Activated naive CD8-positive, alpha-beta T cell treated with anti-CD3 and anti-CD28 coated beads, Interleukin-2, amount 50 U/mL, for 24 hours (primary cell): ENCODE data around the gene FOXS1.

Source experiments
- ATAC-seq: fragments of 150-1000 bp; cut with Tn5 transposase; one replicate; pipeline ENCODE4 v1.10.0; 2021
- DNase-seq: peaks from one replicate; pipeline ENCODE4 v3.0.0; 2021
- H3K27ac Mint-ChIP-seq: one replicate; pipeline ENCODE4 v1.8.0; 2021; ENCODE audit warnings: mild to moderate bottlenecking, mixed read lengths
- H3K27me3 Mint-ChIP-seq: one replicate; pipeline ENCODE4 v1.8.0; 2021; ENCODE audit warnings: mixed read lengths
- H3K36me3 Mint-ChIP-seq: one replicate; pipeline ENCODE4 v1.8.0; 2021; ENCODE audit warnings: low read depth, mixed read lengths
- H3K4me1 Mint-ChIP-seq: one replicate; pipeline ENCODE4 v1.8.0; 2021; ENCODE audit warnings: mixed read lengths
- H3K4me3 Mint-ChIP-seq: one replicate; pipeline ENCODE4 v1.8.0; 2021; ENCODE audit warnings: mild to moderate bottlenecking, moderate library complexity, mixed read lengths
- H3K9me3 Mint-ChIP-seq: one replicate; pipeline ENCODE4 v1.8.0; 2021; ENCODE audit warnings: mixed read lengths

FOXS1 gene

GRCh38 chr20:31853481-31853880 lies 8.1 kb upstream of the FOXS1 start:
- Mint-ChIP-seq H3K4me1 (no peaks in the 10 kb centered on the region), H3K27me3 (peaks cover 27% of the 10 kb centered on the region), H3K27ac (no peak overlapping the region), H3K36me3 (no peaks in the 10 kb centered on the region), H3K9me3 (no peaks in the 10 kb centered on the region), H3K4me3 (no peak overlapping the region)
- ATAC-seq, result no peak
- no peak for DNase-seq

GRCh38 chr20:31851240-31851955 lies 6.0 kb upstream of the FOXS1 start:
- Mint-ChIP-seq H3K9me3 (no peaks in the 10 kb centered on the region), H3K27ac (no peak overlapping the region), H3K4me1 (no peaks in the 10 kb centered on the region), H3K4me3 (no peak overlapping the region), H3K27me3 (peaks cover 23% of the 10 kb centered on the region), H3K36me3 (no peaks in the 10 kb centered on the region)
- DNase-seq (no peak), ATAC-seq (no peak)

DNA sequence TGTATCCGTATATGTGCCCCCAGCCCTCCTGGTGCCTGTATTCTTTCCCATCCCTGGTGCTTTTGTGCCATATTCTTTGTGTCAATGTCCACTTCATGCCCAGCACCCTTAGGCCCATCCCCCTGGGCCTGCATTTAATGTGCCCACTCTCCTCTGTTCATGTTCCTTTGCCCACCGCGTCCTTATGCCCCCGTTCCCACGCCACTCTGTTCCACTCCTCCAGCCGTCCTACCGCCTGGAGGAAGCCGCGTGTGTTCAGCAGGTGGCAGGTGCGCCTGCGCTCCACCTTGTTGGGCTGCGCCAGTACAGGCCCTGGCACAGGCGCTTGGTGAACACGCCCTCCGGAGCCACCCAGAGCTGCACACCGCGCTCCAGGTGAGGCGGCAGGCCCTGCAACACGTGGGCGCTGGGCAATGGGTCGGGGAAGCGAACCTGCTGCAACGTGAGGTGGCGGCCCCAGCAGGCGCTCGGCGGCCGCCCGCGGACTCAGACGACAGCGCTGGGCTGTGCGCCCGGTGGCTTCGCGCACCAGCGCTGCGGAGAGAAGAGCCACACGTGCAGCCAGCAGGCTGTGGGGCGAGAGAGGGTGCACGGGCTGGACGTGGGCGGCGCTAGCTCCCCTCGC lies 4.0 kb upstream of the FOXS1 start:
- DNase-seq (no peak), ATAC-seq (no peak)
- no peaks in the 10 kb centered on the region for H3K4me1 Mint-ChIP-seq
- H3K9me3 Mint-ChIP-seq, result no peaks in the 10 kb centered on the region
- no peaks in the 10 kb centered on the region for H3K36me3 Mint-ChIP-seq
- peaks cover 23% of the 10 kb centered on the region for H3K27me3 Mint-ChIP-seq
- H3K4me3 Mint-ChIP-seq, result no peak overlapping the region
- H3K27ac Mint-ChIP-seq, result no peak overlapping the region

DNA sequence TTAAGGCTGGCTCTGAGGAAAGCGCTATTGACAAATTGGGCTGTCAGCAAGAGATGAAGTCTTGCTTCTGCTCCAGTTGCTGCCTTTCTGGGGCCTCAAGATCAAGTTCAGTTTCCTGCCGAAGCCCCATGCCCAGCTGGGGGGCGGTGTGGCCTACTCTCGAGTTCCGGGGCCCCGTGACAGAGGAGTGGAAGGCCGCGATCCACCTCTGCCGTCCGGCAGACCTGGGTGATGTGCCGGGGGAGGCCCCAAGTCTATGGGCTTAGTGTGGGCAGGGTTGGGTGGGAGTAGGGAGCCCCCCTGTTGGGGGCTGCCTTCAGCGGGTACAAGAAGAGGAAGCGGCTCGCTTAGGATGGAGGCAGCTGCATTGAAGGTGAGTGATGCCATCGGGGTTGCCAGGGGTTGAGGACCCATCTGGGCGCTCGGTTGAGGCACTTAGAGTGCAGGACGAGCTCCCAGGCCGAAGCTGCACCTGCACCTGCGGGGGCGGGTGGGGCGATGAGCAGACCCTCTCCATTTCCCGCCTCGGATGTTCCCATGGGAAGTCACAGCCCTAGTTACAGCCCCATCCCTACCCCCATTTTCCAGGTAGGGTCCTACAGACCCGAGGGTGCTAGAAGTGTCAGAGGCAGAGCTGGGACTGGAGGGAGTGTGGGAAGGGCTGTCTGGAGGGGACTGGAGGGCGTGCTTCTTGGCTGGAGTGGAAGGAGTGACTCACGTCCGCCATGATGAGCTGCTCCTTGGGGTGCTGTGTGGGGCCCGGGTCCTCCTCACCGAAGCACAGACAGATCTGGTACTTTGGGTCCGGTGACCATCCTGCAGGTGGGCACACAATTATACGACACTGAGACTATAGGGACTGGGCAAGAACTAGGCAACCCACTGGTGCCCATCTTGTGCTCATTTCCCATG lies 2.9 kb upstream of the FOXS1 start:
- peaks cover 23% of the 10 kb centered on the region for H3K27me3 Mint-ChIP-seq
- ATAC-seq, result no peak
- H3K9me3 Mint-ChIP-seq, result no peaks in the 10 kb centered on the region

DNA sequence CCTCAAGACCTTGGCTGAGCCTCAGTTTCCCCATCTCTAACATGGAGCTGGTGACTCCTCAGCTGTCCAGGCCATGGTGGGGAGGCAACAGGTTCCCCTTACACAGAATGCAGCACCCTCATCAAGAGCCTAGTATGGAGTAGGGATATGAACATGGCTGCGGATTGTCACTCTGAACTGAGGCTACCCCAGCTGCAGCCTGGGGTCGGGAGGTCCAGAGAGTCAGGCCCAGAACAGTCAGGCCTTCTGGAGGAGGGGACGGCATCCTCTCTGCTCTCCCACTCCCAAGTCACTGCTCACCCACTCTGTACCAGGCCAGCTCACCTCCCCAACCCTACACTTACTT lies 1.4 kb upstream of the FOXS1 start:
- DNase-seq (no peak), ATAC-seq (no peak)
- H3K27ac Mint-ChIP-seq, result no peak overlapping the region
- no peaks in the 10 kb centered on the region for H3K4me1 Mint-ChIP-seq
- no peak overlapping the region for H3K4me3 Mint-ChIP-seq
- no peaks in the 10 kb centered on the region for H3K36me3 Mint-ChIP-seq
- no peaks in the 10 kb centered on the region for H3K9me3 Mint-ChIP-seq
- peaks cover 20% of the 10 kb centered on the region for H3K27me3 Mint-ChIP-seq

More for the DNA sequence above, 2.9 kb upstream of the FOXS1 start:
- DNase-seq, result no peak
- no peak overlapping the region for H3K27ac Mint-ChIP-seq
- H3K36me3 Mint-ChIP-seq, result no peaks in the 10 kb centered on the region
- no peaks in the 10 kb centered on the region for H3K4me1 Mint-ChIP-seq
- no peak overlapping the region for H3K4me3 Mint-ChIP-seq

GRCh38 chr20:31844737-31845299 lies 586 bp downstream of the FOXS1 start:
- no peak overlapping the region for H3K4me3 Mint-ChIP-seq

GRCh38 chr20:31843881-31844280 lies 1.5 kb downstream of the FOXS1 start:
- no peak for ATAC-seq
- H3K9me3 Mint-ChIP-seq, result no peaks in the 10 kb centered on the region
- no peak overlapping the region for H3K4me3 Mint-ChIP-seq
- no peak for DNase-seq
- peaks cover 2% of the 10 kb centered on the region for H3K27me3 Mint-ChIP-seq
- H3K36me3 Mint-ChIP-seq, result no peaks in the 10 kb centered on the region
- no peaks in the 10 kb centered on the region for H3K4me1 Mint-ChIP-seq
- H3K27ac Mint-ChIP-seq, result no peak overlapping the region

More at GRCh38 chr20:31844737-31845299, 586 bp downstream of the FOXS1 start:
- H3K27me3 Mint-ChIP-seq, result peaks cover 6% of the 10 kb centered on the region
- H3K27ac Mint-ChIP-seq, result no peak overlapping the region
- H3K9me3 Mint-ChIP-seq, result no peaks in the 10 kb centered on the region
- no peaks in the 10 kb centered on the region for H3K36me3 Mint-ChIP-seq
- no peak for ATAC-seq
- no peak for DNase-seq
- H3K4me1 Mint-ChIP-seq, result no peaks in the 10 kb centered on the region

- DNase-seq (no peak), ATAC-seq (no peak)
- H3K27ac Mint-ChIP-seq, result no peak overlapping the region
- peaks cover 1% of the 10 kb centered on the region for H3K27me3 Mint-ChIP-seq
- H3K9me3 Mint-ChIP-seq, result no peaks in the 10 kb centered on the region
- H3K4me1 Mint-ChIP-seq, result no peaks in the 10 kb centered on the region
- no peaks in the 10 kb centered on the region for H3K36me3 Mint-ChIP-seq
- H3K4me3 Mint-ChIP-seq, result no peak overlapping the region
Observed at GRCh38 chr20:31843288-31843687, 2.1 kb downstream of the FOXS1 start.

DNA sequence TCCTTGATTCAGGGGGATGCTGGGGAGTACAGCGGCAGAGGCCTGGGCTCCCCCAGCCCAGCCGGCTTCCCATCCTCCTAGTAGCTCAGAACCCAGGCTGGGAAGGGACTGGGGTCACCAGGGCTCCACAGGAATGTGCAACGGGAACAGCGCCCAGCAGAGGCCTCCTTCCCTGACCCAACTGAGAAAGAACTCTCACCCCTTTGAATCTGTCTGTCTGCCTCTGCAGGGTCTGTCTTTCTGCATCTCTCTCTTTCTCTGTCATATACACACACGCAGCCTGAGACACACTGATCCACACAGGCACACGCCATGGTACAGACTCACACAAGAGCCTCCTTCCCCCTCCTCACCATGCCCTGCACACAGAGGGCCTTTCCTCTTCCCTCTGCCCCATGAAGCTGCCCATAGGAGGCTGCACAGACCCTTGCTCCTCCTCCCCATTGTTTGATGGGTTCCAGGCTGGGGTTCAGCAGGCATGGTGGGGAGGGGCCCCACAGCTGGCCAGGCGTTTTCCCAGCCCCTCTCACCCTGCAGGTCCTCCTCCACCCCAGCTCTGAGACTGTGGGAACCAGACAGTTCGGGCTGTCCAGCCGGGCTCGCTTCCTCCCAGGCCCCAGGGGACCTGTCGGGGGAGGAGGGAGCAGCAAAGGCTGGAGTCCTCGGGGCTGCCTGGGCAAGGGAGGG lies 2.8 kb downstream of the FOXS1 start:
- H3K36me3 Mint-ChIP-seq, result no peaks in the 10 kb centered on the region
- peaks cover 1% of the 10 kb centered on the region for H3K27me3 Mint-ChIP-seq
- no peak overlapping the region for H3K4me3 Mint-ChIP-seq
- H3K4me1 Mint-ChIP-seq, result no peaks in the 10 kb centered on the region
- H3K9me3 Mint-ChIP-seq, result no peaks in the 10 kb centered on the region
- H3K27ac Mint-ChIP-seq, result no peak overlapping the region
- DNase-seq, result no peak
- no peak for ATAC-seq

GRCh38 chr20:31841928-31842327 lies 3.5 kb downstream of the FOXS1 start:
- DNase-seq, result no peak
- Mint-ChIP-seq H3K4me3 (no peak overlapping the region), H3K27me3 (peaks cover 1% of the 10 kb centered on the region), H3K27ac (no peak overlapping the region), H3K9me3 (no peaks in the 10 kb centered on the region), H3K36me3 (no peaks in the 10 kb centered on the region), H3K4me1 (no peaks in the 10 kb centered on the region)
- ATAC-seq, result no peak

DNA sequence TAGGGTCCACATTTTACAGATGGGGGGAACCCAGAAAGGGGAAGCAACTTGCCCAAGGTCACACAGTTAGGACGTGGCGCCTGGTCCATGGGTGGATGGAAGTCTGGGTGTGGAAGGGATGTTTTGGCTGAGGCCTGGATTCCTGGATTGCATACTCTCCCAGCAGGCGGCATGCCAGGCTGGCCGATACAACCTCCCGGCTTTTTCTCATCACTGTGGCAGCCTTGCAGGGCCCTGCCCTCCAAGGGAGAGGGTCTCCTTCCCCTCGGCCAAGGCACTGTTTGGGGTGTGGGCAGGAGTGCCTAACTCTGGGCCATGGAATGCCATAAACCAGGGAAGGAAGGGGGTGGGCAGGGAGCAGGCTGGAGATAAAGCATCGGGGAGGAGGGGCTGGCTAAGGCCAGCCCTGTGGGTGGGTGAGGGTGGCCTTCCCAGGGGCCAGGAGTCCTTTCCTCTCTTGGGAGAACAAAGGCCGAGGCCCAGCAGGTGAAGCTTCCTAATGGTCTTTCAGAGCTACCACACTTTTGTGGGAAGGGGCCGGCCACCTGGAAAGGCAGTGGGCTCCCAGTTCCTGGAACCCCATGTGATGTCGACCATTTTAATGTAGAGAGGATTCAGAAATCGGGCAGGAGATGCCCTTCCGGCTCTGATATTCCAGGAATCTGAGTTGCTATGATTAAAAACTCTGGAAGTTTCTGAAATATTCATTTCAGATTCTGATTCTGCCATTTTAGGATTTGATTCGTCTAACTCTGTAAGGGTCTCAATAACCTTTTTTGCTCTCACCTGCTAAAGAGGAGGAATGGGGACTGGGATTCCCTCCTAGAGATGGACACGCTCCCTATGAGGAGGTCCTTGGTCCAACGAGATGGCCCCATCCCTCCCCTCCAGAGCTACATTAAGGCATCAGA lies 4.2 kb downstream of the FOXS1 start:
- Mint-ChIP-seq H3K27me3 (no peaks in the 10 kb centered on the region), H3K27ac (no peak overlapping the region), H3K4me3 (no peak overlapping the region), H3K9me3 (no peaks in the 10 kb centered on the region), H3K4me1 (peaks cover 4% of the 10 kb centered on the region), H3K36me3 (no peaks in the 10 kb centered on the region)
- ATAC-seq (no peak), DNase-seq (no peak)

- no peaks in the 10 kb centered on the region for H3K36me3 Mint-ChIP-seq
- H3K4me3 Mint-ChIP-seq, result no peak overlapping the region
- H3K27ac Mint-ChIP-seq, result no peak overlapping the region
Observed at GRCh38 chr20:31839782-31840487, 5.5 kb downstream of the FOXS1 start.

DNA sequence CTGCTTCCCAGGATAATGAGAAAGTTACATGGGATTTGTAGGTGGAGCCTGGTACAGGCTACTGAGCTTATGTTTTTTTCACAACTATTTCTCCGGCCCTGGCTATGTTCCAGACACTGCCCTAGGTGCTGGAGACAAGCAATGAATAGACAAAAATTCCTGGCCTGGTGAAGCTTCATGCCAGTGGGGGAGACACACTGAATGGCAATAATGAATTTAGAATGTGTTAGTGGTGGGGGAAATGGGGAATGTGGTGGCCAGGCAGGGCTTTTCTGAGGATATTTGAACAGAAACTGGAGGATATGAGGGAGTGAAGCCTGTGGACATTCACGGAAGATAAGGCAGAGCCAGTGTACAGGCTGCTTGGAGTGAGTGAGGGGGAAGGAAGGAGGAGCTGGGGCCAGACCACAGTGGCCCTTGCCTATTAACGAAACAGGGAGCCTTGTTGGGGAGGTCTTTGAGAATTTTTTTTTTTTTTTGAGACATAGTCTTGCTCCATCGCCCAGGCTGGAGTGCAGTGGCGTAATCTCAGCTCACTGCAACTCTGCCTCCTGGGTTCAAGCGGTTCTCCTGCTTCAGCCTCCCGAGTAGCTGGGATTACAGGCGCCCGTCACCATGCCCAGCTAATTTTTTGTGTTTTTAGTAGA lies 6.6 kb downstream of the FOXS1 start:
- Mint-ChIP-seq H3K27ac (no peak overlapping the region), H3K4me3 (no peak overlapping the region), H3K27me3 (no peaks in the 10 kb centered on the region), H3K9me3 (no peaks in the 10 kb centered on the region), H3K36me3 (no peaks in the 10 kb centered on the region), H3K4me1 (peaks cover 7% of the 10 kb centered on the region)
- DNase-seq (no peak), ATAC-seq (no peak)

More at GRCh38 chr20:31839782-31840487, 5.5 kb downstream of the FOXS1 start:
- H3K4me1 Mint-ChIP-seq, result peaks cover 7% of the 10 kb centered on the region
- H3K9me3 Mint-ChIP-seq, result no peaks in the 10 kb centered on the region
- ATAC-seq (no peak), DNase-seq (no peak)
- no peaks in the 10 kb centered on the region for H3K27me3 Mint-ChIP-seq
